GM12801 (cell line): ENCODE data around the gene ZFHX3.

Source experiments
- CTCF ChIP-seq: IDR thresholded peaks from one replicate; pipeline ENCODE4 v1.5.1; 2011; ENCODE audit warnings: control low read depth; ENCODE audit not compliant: insufficient read length; ENCODE audit errors: extremely low read depth

ZFHX3 gene

GRCh38 chr16:73047536-73048291 is at the start of gene ZFHX3:
TSS of gene ZFHX3 (minus strand) at chr16:73048128. CDS start at chr16:72960145, 87,983 bp downstream.
- no peak for TF ChIP-seq CTCF

GRCh38 chr16:73096510-73096909 is 48.6 kb upstream of the ZFHX3 start:
- TF ChIP-seq CTCF: no peak

- no peak for TF ChIP-seq CTCF
Measured at GRCh38 chr16:73095885-73096421, 48.0 kb upstream of the ZFHX3 start.

GRCh38 chr16:73095142-73095820 is 47.4 kb upstream of the ZFHX3 start:
- TF ChIP-seq CTCF: no peak

- no peak for TF ChIP-seq CTCF
Measured at GRCh38 chr16:73094371-73094770, 46.4 kb upstream of the ZFHX3 start.

GRCh38 chr16:73093146-73094144 is 45.5 kb upstream of the ZFHX3 start:
- TF ChIP-seq CTCF: no peak
